GM20431 (cell line): ENCODE measurements around the gene METAP2.

Experiments used
- in situ Hi-C: fragments of 300-500 bp; cut with MseI, MboI; formaldehyde crosslinking; loops from one replicate; pipeline ENCODE4 v1.15.0; 2020; ENCODE audit warnings: low sequenced_read_pairs; ENCODE audit not compliant: unreplicated experiment

The METAP2 gene

DNA sequence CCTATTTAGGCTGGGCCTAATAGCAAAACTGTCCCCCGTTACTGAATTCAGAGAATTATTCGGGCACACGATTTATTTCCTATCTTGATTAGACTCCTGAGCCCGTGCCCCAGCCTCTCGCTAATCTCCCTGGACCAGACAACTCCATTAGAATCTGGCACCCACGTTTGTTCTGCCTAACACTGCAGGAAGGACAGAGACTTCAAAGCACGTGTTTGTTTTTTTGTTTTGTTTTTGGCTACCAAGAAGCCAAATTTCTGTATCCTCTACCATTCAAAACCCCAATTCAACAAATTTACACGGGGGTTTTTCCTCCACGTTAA is 72.5 kb downstream of the METAP2 start:
- in situ Hi-C loops, result no loop called here

DNA sequence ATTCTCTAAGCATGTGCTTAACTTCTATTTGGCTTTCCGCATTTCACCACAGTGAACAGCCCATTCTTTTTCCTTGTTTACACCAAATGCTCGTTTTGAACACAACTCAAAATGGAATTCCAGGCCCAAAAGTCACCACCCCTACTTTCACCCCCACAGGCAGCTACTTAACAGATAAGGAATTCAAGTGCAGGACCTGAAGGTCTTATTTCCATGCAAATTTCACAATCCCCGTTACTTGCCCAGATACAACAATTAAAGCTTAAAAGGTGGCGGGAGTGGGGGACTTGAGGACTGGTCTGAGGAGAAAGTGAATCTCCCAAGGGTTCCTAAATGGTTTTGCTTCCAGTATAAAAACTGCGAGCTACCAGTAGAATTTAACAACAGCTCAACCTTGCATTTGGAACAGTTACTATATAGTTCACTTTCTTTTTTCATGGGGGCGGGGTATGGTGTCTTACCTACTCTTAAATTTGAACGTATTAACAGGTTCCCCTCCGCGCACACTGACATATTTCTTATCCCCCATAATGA is 73.6 kb downstream of the METAP2 start:
- in situ Hi-C loops, result no loop called here

DNA sequence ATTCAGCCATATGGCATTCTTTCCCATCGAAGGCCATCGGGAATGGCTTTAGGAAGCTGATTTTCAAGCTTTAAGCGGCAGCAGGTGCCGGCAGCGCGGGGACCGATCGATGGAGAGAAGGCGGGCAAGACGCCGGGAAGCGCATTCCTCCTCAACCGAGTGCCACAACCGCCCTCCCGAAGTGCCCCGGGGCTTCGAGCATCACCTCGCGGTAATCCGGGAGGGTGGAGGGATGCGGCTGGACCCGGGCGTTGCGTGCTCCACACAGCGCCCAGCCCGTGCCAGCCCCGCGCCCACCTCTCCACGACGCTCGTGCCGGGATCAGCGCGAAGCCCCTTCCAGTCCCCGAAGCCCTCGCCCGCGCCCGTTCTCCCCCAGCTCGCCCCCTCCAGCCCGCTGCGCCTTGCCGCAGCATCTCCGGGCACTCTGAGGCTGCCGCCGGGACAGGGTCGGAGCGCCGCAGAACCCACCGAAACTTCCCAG is 74.1 kb downstream of the METAP2 start:
- in situ Hi-C loops, result no loop called here

DNA sequence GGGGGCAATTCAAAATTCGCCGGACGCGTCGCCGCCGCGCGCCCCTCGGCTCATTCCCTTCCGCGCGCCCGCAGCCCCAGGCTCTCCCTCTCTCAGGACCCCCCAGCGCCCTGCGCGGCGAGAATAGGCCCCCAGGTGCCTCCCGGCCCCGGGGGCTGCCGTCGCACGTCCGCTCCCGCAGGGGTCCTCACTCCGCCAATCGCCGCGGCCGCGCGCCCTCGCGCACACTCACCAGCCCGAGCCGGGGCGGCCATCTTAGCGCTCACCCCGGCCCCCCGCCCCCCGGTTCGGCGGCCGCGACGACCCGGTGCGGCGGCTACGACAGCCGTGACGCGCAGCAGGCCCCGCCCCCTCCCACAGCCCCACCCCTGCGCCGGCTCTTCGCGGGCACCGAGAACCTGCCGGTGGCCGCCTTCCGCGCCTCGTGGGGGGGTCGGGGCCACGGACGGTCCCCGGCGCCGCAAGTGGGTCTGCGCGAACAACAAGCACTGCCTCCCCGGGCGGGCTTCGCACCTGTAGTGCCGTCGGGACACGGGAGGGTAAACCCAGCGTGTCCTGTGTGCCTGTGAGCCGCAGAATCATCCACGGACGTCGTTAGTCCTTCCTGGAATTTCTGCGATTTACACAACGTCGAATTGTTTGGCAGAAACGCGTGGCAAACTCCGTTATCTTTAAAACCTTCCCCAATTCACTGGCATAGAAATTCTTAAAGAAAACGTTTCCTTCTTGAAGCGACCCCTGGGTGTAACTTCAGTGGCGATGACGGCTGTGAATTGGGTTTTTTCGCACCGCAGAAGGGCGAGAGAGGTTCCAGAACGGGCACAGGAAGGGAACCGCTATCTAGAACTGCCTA is 74.8 kb downstream of the METAP2 start:
- in situ Hi-C loops, result no loop called here

DNA sequence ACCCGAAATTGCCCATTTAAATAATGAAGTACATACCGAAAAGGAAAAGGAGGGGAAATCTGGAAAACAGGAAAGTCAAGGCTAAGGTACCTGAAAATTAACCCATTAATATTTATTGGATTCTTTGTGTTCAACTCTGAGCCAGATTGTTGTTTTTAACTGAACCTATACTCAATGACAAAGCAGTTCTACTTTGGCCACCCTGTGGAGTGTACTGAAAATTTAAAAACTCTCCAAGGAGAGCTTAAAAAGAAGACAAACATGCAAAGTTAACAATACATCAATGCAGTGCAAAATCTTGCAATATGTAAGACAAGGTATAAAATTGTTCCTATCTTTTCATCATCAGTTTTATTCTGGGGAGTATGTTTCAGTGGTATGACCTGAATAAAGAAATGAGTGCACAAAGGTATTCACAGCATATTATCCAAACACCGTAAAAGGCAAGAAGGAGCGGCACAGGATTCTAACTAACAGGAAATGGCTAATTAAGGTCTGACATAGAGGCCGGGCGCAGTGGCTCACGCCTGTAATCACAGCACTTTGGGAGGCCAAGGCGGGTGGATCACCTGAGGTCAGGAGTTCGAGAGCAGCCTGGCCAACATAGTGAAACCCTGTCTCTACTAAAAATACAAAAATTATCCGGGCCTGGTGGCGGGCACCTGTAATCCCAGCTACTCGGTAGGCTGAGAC is 75.6 kb downstream of the METAP2 start:
- in situ Hi-C loops, result no loop called here

DNA sequence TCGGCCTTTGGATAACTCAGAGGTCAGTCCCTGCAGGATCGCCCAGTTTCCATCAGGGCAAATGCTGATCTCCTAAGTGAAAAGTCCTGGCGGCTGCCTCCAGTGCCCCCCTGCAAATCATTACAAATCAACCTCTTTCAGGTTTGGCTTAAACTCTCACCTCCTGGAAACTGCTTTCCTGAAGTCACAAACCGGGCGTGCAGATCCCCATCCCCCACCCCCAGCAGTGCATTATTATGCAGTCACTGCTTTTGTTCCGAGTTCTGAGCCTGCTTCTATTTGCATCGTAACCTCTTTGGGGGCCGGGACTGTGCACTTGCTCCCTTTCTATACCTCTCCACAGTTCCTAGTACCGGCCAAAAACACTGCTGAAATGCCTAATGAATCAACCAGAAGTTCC is 77.4 kb downstream of the METAP2 start, which contains the start of gene USP44:
USP44 (minus strand) TSS at position 172 of the 400 bp plus-strand sequence. CDS start 17,220 bp downstream, outside the sequence.
- in situ Hi-C loops, result no loop called here

DNA sequence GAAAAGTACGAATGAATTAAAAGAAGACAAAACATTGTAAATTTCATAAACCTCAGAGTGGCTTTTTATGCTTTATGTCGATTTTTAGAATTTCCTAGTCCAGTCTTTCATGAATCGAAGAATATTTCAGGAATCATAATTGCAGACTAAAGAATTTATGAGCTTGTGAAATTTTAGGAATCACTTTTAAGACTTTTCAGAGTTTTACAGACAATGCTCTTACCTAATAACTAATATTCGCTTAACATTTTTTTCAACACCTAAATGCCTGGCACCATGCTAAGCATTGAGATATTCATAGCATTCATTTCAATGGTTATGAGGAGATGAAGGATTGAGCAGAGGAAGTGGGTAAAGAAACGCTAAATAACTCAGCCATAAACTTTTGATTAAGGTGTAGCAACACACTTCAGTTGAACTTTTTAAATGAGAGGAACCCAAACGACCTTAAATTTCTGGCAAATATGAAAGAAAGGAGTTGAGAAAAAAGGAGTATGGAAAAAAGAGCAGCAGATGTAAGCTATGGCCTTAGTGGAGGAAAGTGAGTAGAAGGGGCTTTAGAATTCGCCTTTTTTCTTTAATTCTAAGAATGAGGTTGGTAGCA is 78.1 kb downstream of the METAP2 start:
- in situ Hi-C loops, result no loop called here

DNA sequence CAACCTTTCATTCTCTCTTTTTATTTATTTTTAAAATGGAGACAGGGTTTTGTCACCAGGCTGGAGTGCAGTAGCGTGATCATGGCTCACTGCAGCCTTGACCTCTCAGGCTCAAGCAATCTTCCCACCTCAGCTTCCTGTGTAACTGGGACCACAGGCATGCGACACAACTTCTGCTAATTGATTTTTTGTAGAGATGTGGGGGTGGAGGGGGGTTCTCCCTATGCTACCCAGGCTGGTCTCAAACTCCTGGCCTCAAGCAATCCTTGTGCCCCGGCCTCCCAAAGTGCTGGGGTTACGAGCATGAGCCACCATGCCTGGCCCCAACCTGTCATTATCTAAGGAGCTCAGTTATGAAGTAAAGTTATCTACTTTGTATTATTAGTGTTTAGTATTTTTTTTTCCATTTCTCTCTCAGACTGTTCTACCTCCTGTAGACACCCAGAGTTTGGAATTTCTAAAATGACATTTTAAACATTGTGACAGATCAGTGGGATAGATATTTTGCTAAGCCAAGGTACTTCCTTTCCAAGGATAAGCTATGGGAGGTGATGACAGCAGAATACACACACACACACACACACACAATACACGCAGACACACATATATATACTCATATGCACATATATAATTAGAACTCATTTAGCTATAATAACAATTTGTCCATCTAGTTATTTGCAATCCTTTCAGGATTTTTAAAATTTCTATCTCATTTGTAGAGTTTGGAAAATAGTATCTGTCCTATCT is 79.4 kb downstream of the METAP2 start:
- in situ Hi-C loops, result no loop called here

DNA sequence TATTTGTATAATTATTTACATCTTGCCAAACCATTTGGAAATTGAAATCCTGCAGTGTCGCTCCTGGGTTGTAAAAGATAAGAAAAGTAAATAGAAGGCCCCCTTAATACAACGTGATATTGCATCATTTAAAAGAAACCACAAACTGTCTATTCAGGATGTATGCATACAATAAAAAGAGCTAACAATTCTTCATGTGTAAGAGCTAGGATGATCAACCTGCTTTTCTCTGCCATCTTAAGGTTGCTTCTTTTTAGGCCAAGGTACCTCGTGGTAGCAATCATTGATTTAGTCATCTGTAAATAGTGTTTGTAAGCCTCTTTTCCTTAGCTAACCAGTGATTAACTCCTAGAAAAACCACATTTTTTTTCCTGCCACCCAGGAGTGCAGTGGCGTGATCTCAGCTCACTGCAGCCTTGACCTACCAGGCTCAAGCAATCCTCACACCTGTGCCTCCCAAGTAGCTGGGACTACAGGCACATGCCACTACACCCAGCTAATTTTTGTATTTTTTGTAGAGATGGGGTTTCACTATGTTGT is 80.7 kb downstream of the METAP2 start:
- in situ Hi-C loops, result no loop called here

DNA sequence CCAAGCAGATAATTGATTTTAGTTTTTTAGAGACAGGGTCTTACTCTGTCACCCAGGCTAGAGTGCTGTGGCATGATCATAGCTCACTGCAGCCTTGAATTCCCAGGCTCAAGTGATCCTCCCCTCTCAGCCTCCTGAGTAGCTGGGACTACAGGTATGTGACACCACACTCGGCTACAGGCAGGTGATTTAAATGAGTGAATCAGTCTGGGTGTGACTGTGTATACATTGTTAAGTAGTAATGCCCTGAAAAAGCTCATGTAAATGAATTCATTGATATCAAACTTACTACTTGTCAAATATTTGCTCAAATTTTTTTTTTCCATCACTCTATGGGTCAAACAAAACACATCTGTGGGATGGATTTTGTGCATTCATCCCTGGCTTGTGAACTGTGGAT is 83.7 kb downstream of the METAP2 start:
- in situ Hi-C loops, result no loop called here
